ENCODE measurements around the gene CROCC.

Gene CROCC

GRCh38 chr1:16981269-16981849 is 59.6 kb downstream of the CROCC start:
- in situ Hi-C loops (cut with MboI; ENCODE audit: low sequenced_read_pairs) = no loop called here

- in situ Hi-C loops (cut with MboI; ENCODE audit: low sequenced_read_pairs) = no loop called here
Measured at GRCh38 chr1:16982902-16983301, 61.2 kb downstream of the CROCC start.

GRCh38 chr1:16983649-16984048 is 61.9 kb downstream of the CROCC start:
- in situ Hi-C loops (cut with MboI; ENCODE audit: low sequenced_read_pairs) = no loop called here

GRCh38 chr1:16984717-16985116 is 63.0 kb downstream of the CROCC start:
- in situ Hi-C loops (cut with MboI; ENCODE audit: low sequenced_read_pairs) = no loop called here

- in situ Hi-C loops (cut with MboI; ENCODE audit: low sequenced_read_pairs) = no loop called here
Measured at GRCh38 chr1:16986113-16986512, 64.4 kb downstream of the CROCC start.

- in situ Hi-C loops (cut with MboI; ENCODE audit: low sequenced_read_pairs) = no loop called here
Measured at GRCh38 chr1:16986560-16986959, 64.8 kb downstream of the CROCC start.

GRCh38 chr1:16986962-16987361 is 65.2 kb downstream of the CROCC start:
- in situ Hi-C loops (cut with MboI; ENCODE audit: low sequenced_read_pairs) = no loop called here

GRCh38 chr1:16988210-16988609 is 66.5 kb downstream of the CROCC start:
- in situ Hi-C loops (cut with MboI; ENCODE audit: low sequenced_read_pairs) = no loop called here

GRCh38 chr1:16989676-16990391 is 68.1 kb downstream of the CROCC start:
- in situ Hi-C loops (cut with MboI; ENCODE audit: low sequenced_read_pairs) = no loop called here

- in situ Hi-C loops (cut with MboI; ENCODE audit: low sequenced_read_pairs) = no loop called here
Measured at GRCh38 chr1:16991571-16991970, 69.8 kb downstream of the CROCC start.

GRCh38 chr1:16992102-16992501 is 70.4 kb downstream of the CROCC start:
- in situ Hi-C loops (cut with MboI; ENCODE audit: low sequenced_read_pairs) = no loop called here

GRCh38 chr1:16992675-16993074 is 70.9 kb downstream of the CROCC start:
- in situ Hi-C loops (cut with MboI; ENCODE audit: low sequenced_read_pairs) = no loop called here

GRCh38 chr1:16993521-16994038 is 71.8 kb downstream of the CROCC start:
- in situ Hi-C loops (cut with MboI; ENCODE audit: low sequenced_read_pairs) = no loop called here

GRCh38 chr1:16996845-16997244 is 75.1 kb downstream of the CROCC start:
- in situ Hi-C loops (cut with MboI; ENCODE audit: low sequenced_read_pairs) = no loop called here

GRCh38 chr1:16998589-16998988 is 76.9 kb downstream of the CROCC start:
- in situ Hi-C loops (cut with MboI; ENCODE audit: low sequenced_read_pairs) = no loop called here

- in situ Hi-C loops (cut with MboI; ENCODE audit: low sequenced_read_pairs) = no loop called here
Measured at GRCh38 chr1:16999863-17000262, 78.1 kb downstream of the CROCC start.

- in situ Hi-C loops (cut with MboI; ENCODE audit: low sequenced_read_pairs) = no loop called here
Measured at GRCh38 chr1:17001760-17002523, 80.2 kb downstream of the CROCC start.

- in situ Hi-C loops (cut with MboI; ENCODE audit: low sequenced_read_pairs) = no loop called here
Measured at GRCh38 chr1:17002524-17002902, 80.8 kb downstream of the CROCC start.

GRCh38 chr1:17004466-17005364 is 83.0 kb downstream of the CROCC start:
- in situ Hi-C loops (cut with MboI; ENCODE audit: low sequenced_read_pairs) = no loop called here

- in situ Hi-C loops (cut with MboI; ENCODE audit: low sequenced_read_pairs) = no loop called here
Measured at GRCh38 chr1:17005365-17005740, 83.6 kb downstream of the CROCC start.

GRCh38 chr1:17007121-17007520 is 85.4 kb downstream of the CROCC start:
- in situ Hi-C loops (cut with MboI; ENCODE audit: low sequenced_read_pairs) = no loop called here

Measured in hTERT RPE-1 (cell line).